Astrocyte (in vitro differentiated cells and primary cell): ENCODE measurements around the gene MEG3. TPM values are rescaled to one million over a fixed set of nuclear protein-coding genes. Genes with fewer than 3 reads are reported as not detected.

Experiments used
- DNase-seq: peaks from one replicate; pipeline ENCODE4 v3.0.0-alpha.2; 2010; ENCODE audit warnings: low read depth
- FAIRE-seq: peaks from 2 replicates; lab custom pipeline; 2011; peaks lifted over from hg19 to GRCh38; lab: Jason Lieb, UNC
- H2AFZ ChIP-seq: 2 replicates; pipeline ENCODE4 v1.6.0; 2012; ENCODE audit warnings: low read depth, low read length, inconsistent platforms
- H3K27ac ChIP-seq: 2 replicates; pipeline ENCODE4 v1.5.1; 2011; ENCODE audit warnings: low read depth, low read length, inconsistent platforms
- H3K27me3 ChIP-seq: 2 replicates; pipeline ENCODE4 v1.6.0; 2011; ENCODE audit warnings: low read length, inconsistent platforms; ENCODE audit not compliant: insufficient read depth
- H3K36me3 ChIP-seq: 2 replicates; pipeline ENCODE4 v1.5.1; 2011; ENCODE audit warnings: low read length, inconsistent platforms; ENCODE audit not compliant: insufficient read depth
- H3K4me1 ChIP-seq: 2 replicates; pipeline ENCODE4 v1.5.1; 2011; ENCODE audit warnings: low read length, inconsistent platforms; ENCODE audit not compliant: insufficient read depth
- H3K4me2 ChIP-seq: 2 replicates; pipeline ENCODE4 v1.6.0; 2012; ENCODE audit warnings: low read length, inconsistent platforms
- H3K4me3 ChIP-seq: 2 replicates; pipeline ENCODE4 v1.5.1; 2011; ENCODE audit warnings: low read depth, mild to moderate bottlenecking, low read length, inconsistent platforms; ENCODE audit not compliant: insufficient read depth
- H3K79me2 ChIP-seq: 2 replicates; pipeline ENCODE4 v1.6.0; 2012; ENCODE audit warnings: mild to moderate bottlenecking, low read length, inconsistent platforms; ENCODE audit not compliant: insufficient read depth
- H3K9ac ChIP-seq: 2 replicates; pipeline ENCODE4 v1.6.0; 2012; ENCODE audit warnings: mild to moderate bottlenecking, low read length, inconsistent platforms
- H3K9me3 ChIP-seq: 2 replicates; pipeline ENCODE4 v1.5.1; 2012; ENCODE audit warnings: low read depth, mild to moderate bottlenecking, low read length, inconsistent platforms; ENCODE audit not compliant: insufficient read depth
- H4K20me1 ChIP-seq: 2 replicates; pipeline ENCODE4 v1.6.0; 2012; ENCODE audit warnings: low read length, inconsistent platforms; ENCODE audit not compliant: insufficient read depth
- H3K27ac Mint-ChIP-seq: one replicate; pipeline ENCODE4 v1.8.0; 2021; ENCODE audit warnings: mild to moderate bottlenecking, mixed read lengths; ENCODE audit not compliant: unreplicated experiment
- H3K27me3 Mint-ChIP-seq: one replicate; pipeline ENCODE4 v1.8.0; 2021; ENCODE audit warnings: low read depth, mixed read lengths; ENCODE audit not compliant: unreplicated experiment
- H3K36me3 Mint-ChIP-seq: one replicate; pipeline ENCODE4 v1.8.0; 2021; ENCODE audit warnings: low read depth, mixed read lengths; ENCODE audit not compliant: unreplicated experiment
- H3K4me1 Mint-ChIP-seq: one replicate; pipeline ENCODE4 v1.8.0; 2021; ENCODE audit warnings: low read depth, mixed read lengths; ENCODE audit not compliant: unreplicated experiment
- H3K4me3 Mint-ChIP-seq: one replicate; pipeline ENCODE4 v1.8.0; 2021; ENCODE audit warnings: mild to moderate bottlenecking, moderate library complexity, mixed read lengths; ENCODE audit not compliant: unreplicated experiment
- H3K9me3 Mint-ChIP-seq: one replicate; pipeline ENCODE4 v1.8.0; 2021; ENCODE audit warnings: mild to moderate bottlenecking, mixed read lengths; ENCODE audit not compliant: unreplicated experiment
- CTCF ChIP-seq: IDR thresholded peaks from 2 replicates; pipeline ENCODE4 v1.5.1; 2011; ENCODE audit warnings: low read depth, mild to moderate bottlenecking, inconsistent platforms, low read length, moderate library complexity; ENCODE audit not compliant: insufficient read depth
- EZH2 ChIP-seq: IDR thresholded peaks from 2 replicates; pipeline ENCODE4 v1.6.1; 2012; ENCODE audit warnings: mild to moderate bottlenecking, low read length, inconsistent platforms; ENCODE audit not compliant: insufficient read depth
- total RNA-seq: library from RNA; stranded (reverse); gene quantifications from 2 replicates; pipeline ENCODE4 v1.2.1, GENCODE V29; 2021

The MEG3 gene
- total RNA-seq, 1 donor from 2014 or later = not detected

GRCh38 chr14:100902295-100903133 is 76.6 kb downstream of the MEG3 start:
- Histone ChIP-seq H3K79me2 (no peaks in the 10 kb centered on the region), H3K9ac (no peak overlapping the region), H3K36me3 (peaks cover 21% of the 10 kb centered on the region), H4K20me1 (peaks cover 81% of the 10 kb centered on the region), H3K27ac (no peak overlapping the region), H3K27me3 (peaks cover 7% of the 10 kb centered on the region), H3K4me3 (no peak overlapping the region), H3K9me3 (no peaks in the 10 kb centered on the region), H3K4me2 (no peak overlapping the region), H2AFZ (no peak overlapping the region), H3K4me1 (no peaks in the 10 kb centered on the region)
- TF ChIP-seq EZH2 = no peak
- no peak for TF ChIP-seq CTCF
- DNase-seq = no peak
- FAIRE-seq = no peak
- no peak overlapping the region for H3K4me3 Mint-ChIP-seq
- H3K27ac Mint-ChIP-seq = no peak overlapping the region
- no peaks in the 10 kb centered on the region for H3K36me3 Mint-ChIP-seq
- peaks cover 57% of the 10 kb centered on the region for H3K27me3 Mint-ChIP-seq
- H3K9me3 Mint-ChIP-seq = no peaks in the 10 kb centered on the region
- H3K4me1 Mint-ChIP-seq = peaks cover 16% of the 10 kb centered on the region

GRCh38 chr14:100903134-100903468 is 77.2 kb downstream of the MEG3 start:
- Histone ChIP-seq H3K36me3 (peaks cover 25% of the 10 kb centered on the region), H3K9me3 (no peaks in the 10 kb centered on the region), H3K4me2 (no peak overlapping the region), H3K9ac (no peak overlapping the region), H3K27ac (no peak overlapping the region), H3K79me2 (no peaks in the 10 kb centered on the region), H2AFZ (no peak overlapping the region), H3K4me3 (no peak overlapping the region), H3K27me3 (peaks cover 7% of the 10 kb centered on the region), H4K20me1 (peaks cover 86% of the 10 kb centered on the region), H3K4me1 (no peaks in the 10 kb centered on the region)
- no peak for TF ChIP-seq CTCF
- Mint-ChIP-seq H3K27ac (no peak overlapping the region), H3K27me3 (peaks cover 57% of the 10 kb centered on the region), H3K4me3 (no peak overlapping the region), H3K4me1 (peaks cover 16% of the 10 kb centered on the region), H3K9me3 (no peaks in the 10 kb centered on the region), H3K36me3 (no peaks in the 10 kb centered on the region)
- FAIRE-seq (no peak), DNase-seq (no peak)

GRCh38 chr14:100903672-100904185 is 77.8 kb downstream of the MEG3 start, which contains the start of gene RTL1:
Gene RTL1, minus strand, starts transcription at chr14:100903722. Its CDS starts 18,934 bp downstream, at chr14:100884788.
- peaks cover 26% of the 10 kb centered on the region for H3K36me3 ChIP-seq
- no peaks in the 10 kb centered on the region for H3K4me1 ChIP-seq
- Mint-ChIP-seq H3K27ac (peak within 1 kb of the TSS; percentile 87), H3K4me1 (peaks cover 16% of the 10 kb centered on the region), H3K4me3 (peak within 1 kb of the TSS; percentile 83), H3K27me3 (peaks cover 60% of the 10 kb centered on the region), H3K36me3 (no peaks in the 10 kb centered on the region), H3K9me3 (no peaks in the 10 kb centered on the region)
- no peaks in the 10 kb centered on the region for H3K79me2 ChIP-seq
- H4K20me1 ChIP-seq = peaks cover 85% of the 10 kb centered on the region
- peaks cover 7% of the 10 kb centered on the region for H3K27me3 ChIP-seq
- DNase-seq (no peak), FAIRE-seq (no peak)
- H2AFZ ChIP-seq = no peak within 1 kb of the TSS
- no peak within 1 kb of the TSS for H3K4me2 ChIP-seq
- no peak within 1 kb of the TSS for H3K27ac ChIP-seq
- no peak within 1 kb of the TSS for H3K4me3 ChIP-seq
- TF ChIP-seq CTCF = no peak
- no peak for TF ChIP-seq EZH2
- H3K9me3 ChIP-seq = no peaks in the 10 kb centered on the region
- H3K9ac ChIP-seq = no peak within 1 kb of the TSS
